DND-41 (cell line): ENCODE data around the gene HOMER1.

ENCODE experiments used
- ATAC-seq: fragments of 200-7000 bp; cut with Tn5 transposase; 3 replicates; pipeline ENCODE4 v1.9.1; 2021; ENCODE audit warnings: low read depth; ENCODE audit not compliant: insufficient read depth
- DNase-seq: peaks from one replicate; pipeline ENCODE4 v3.0.0-alpha.2; 2020
- H2AFZ ChIP-seq: 2 replicates; pipeline ENCODE4 v1.6.0; 2012; ENCODE audit warnings: low read depth, low read length
- H3K27ac ChIP-seq: 2 replicates; pipeline ENCODE4 v1.5.1; 2012; ENCODE audit warnings: low read length, inconsistent platforms
- H3K27me3 ChIP-seq: fragments of 200-600 bp; sonication (generic); 2 replicates; pipeline ENCODE4 v1.6.0; 2012; ENCODE audit warnings: low read length, mild to moderate bottlenecking, inconsistent platforms; ENCODE audit not compliant: insufficient read depth, poor library complexity
- H3K36me3 ChIP-seq: 2 replicates; pipeline ENCODE4 v1.5.1; 2012; ENCODE audit warnings: low read length, inconsistent platforms; ENCODE audit not compliant: insufficient read depth
- H3K4me1 ChIP-seq: 2 replicates; pipeline ENCODE4 v1.5.1; 2012; ENCODE audit warnings: mild to moderate bottlenecking, low read length; ENCODE audit not compliant: insufficient read depth
- H3K4me2 ChIP-seq: 2 replicates; pipeline ENCODE4 v1.6.0; 2012; ENCODE audit warnings: mild to moderate bottlenecking, moderate library complexity, low read length, inconsistent platforms; ENCODE audit not compliant: insufficient read depth
- H3K4me3 ChIP-seq, 2 experiments: fragments of 200-600 bp in 1 of 2; shearing (Covaris generic) in 1 of 2; 2 replicates each; pipeline ENCODE4 v1.5.1; 2012 to 2016; ENCODE audit warnings: inconsistent platforms in 2 of 2, low read length in 2 of 2, mild to moderate bottlenecking in 2 of 2, low read depth in 1 of 2, moderate library complexity in 1 of 2
- H3K79me2 ChIP-seq: 2 replicates; pipeline ENCODE4 v1.6.0; 2012; ENCODE audit warnings: low read length, inconsistent platforms; ENCODE audit not compliant: insufficient read depth
- H3K9ac ChIP-seq: 2 replicates; pipeline ENCODE4 v1.6.0; 2012; ENCODE audit warnings: low read depth, mild to moderate bottlenecking, inconsistent platforms, low read length, moderate library complexity
- H3K9me3 ChIP-seq: 2 replicates; pipeline ENCODE4 v1.5.1; 2012; ENCODE audit warnings: low read length, moderate library complexity, mild to moderate bottlenecking, inconsistent platforms; ENCODE audit not compliant: insufficient read depth, severe bottlenecking
- H4K20me1 ChIP-seq: 2 replicates; pipeline ENCODE4 v1.6.0; 2012; ENCODE audit warnings: low read length; ENCODE audit not compliant: insufficient read depth
- CTCF ChIP-seq: IDR thresholded peaks from 2 replicates; pipeline ENCODE4 v1.5.1; 2012; ENCODE audit warnings: borderline replicate concordance, low read length, moderate library complexity, mild to moderate bottlenecking; ENCODE audit not compliant: poor library complexity, severe bottlenecking; ENCODE audit errors: extremely low read depth
- EZH2 ChIP-seq: IDR thresholded peaks from 3 replicates; pipeline ENCODE4 v1.6.1; 2012; ENCODE audit warnings: borderline replicate concordance, low read depth, mild to moderate bottlenecking, moderate library complexity, low read length, inconsistent platforms; ENCODE audit not compliant: severe bottlenecking

HOMER1 gene

GRCh38 chr5:79408028-79408427 lies 105.9 kb downstream of the HOMER1 start:
- no peaks in the 10 kb centered on the region for H4K20me1 ChIP-seq
- peaks cover 13% of the 10 kb centered on the region for H3K9me3 ChIP-seq
- H3K79me2 ChIP-seq, result no peaks in the 10 kb centered on the region
- no peak for TF ChIP-seq CTCF
- TF ChIP-seq EZH2, result no peak
- no peak for ATAC-seq
- H2AFZ ChIP-seq, result no peak overlapping the region
- H3K27ac ChIP-seq, result no peak overlapping the region
- no peaks in the 10 kb centered on the region for H3K4me1 ChIP-seq
- no peak overlapping the region for H3K4me2 ChIP-seq
- DNase-seq, result no peak
- peaks cover 7% of the 10 kb centered on the region; the same call in 1 of the 2 replicates for H3K36me3 ChIP-seq
- no peak overlapping the region for H3K4me3 ChIP-seq
- H3K9ac ChIP-seq, result no peak overlapping the region
- no peaks in the 10 kb centered on the region for H3K27me3 ChIP-seq

GRCh38 chr5:79407591-79407990 lies 106.3 kb downstream of the HOMER1 start:
- Histone ChIP-seq H3K9ac (no peak overlapping the region), H3K4me2 (no peak overlapping the region), H3K27me3 (no peaks in the 10 kb centered on the region), H4K20me1 (no peaks in the 10 kb centered on the region), H3K27ac (no peak overlapping the region), H3K4me1 (no peaks in the 10 kb centered on the region), H3K79me2 (no peaks in the 10 kb centered on the region), H3K9me3 (peaks cover 13% of the 10 kb centered on the region), H3K4me3 (no peak overlapping the region), H2AFZ (no peak overlapping the region), H3K36me3 (peaks cover 7% of the 10 kb centered on the region; the same call in 1 of the 2 replicates)
- no peak for TF ChIP-seq EZH2
- ATAC-seq, result no peak
- no peak for DNase-seq

- Histone ChIP-seq H3K27me3 (no peaks in the 10 kb centered on the region), H3K9me3 (no peaks in the 10 kb centered on the region), H4K20me1 (no peaks in the 10 kb centered on the region), H3K79me2 (no peaks in the 10 kb centered on the region), H3K4me2 (no peak overlapping the region), H3K4me3 (no peak overlapping the region), H3K4me1 (no peaks in the 10 kb centered on the region), H3K9ac (no peak overlapping the region), H3K27ac (no peak overlapping the region), H2AFZ (no peak overlapping the region), H3K36me3 (peaks cover 7% of the 10 kb centered on the region; the same call in 1 of the 2 replicates)
- DNase-seq (no peak), ATAC-seq (no peak)
- TF ChIP-seq CTCF (no peak), EZH2 (no peak)
Observed at GRCh38 chr5:79401216-79401615, 112.7 kb downstream of the HOMER1 start.

GRCh38 chr5:79399046-79399445 lies 114.9 kb downstream of the HOMER1 start:
- ATAC-seq (no peak), DNase-seq (no peak)
- H3K4me3 ChIP-seq, result no peak overlapping the region
- H3K36me3 ChIP-seq, result peaks cover 16% of the 10 kb centered on the region; the same call in 1 of the 2 replicates
- TF ChIP-seq CTCF (no peak), EZH2 (no peak)
- no peaks in the 10 kb centered on the region for H3K27me3 ChIP-seq
- H3K9ac ChIP-seq, result no peak overlapping the region
- H3K27ac ChIP-seq, result no peak overlapping the region
- no peaks in the 10 kb centered on the region for H3K9me3 ChIP-seq
- H3K4me1 ChIP-seq, result no peaks in the 10 kb centered on the region
- H4K20me1 ChIP-seq, result no peaks in the 10 kb centered on the region
- H2AFZ ChIP-seq, result no peak overlapping the region
- no peak overlapping the region for H3K4me2 ChIP-seq
- H3K79me2 ChIP-seq, result no peaks in the 10 kb centered on the region
